ENCODE data around the gene TRIP13.

The TRIP13 gene

DNA sequence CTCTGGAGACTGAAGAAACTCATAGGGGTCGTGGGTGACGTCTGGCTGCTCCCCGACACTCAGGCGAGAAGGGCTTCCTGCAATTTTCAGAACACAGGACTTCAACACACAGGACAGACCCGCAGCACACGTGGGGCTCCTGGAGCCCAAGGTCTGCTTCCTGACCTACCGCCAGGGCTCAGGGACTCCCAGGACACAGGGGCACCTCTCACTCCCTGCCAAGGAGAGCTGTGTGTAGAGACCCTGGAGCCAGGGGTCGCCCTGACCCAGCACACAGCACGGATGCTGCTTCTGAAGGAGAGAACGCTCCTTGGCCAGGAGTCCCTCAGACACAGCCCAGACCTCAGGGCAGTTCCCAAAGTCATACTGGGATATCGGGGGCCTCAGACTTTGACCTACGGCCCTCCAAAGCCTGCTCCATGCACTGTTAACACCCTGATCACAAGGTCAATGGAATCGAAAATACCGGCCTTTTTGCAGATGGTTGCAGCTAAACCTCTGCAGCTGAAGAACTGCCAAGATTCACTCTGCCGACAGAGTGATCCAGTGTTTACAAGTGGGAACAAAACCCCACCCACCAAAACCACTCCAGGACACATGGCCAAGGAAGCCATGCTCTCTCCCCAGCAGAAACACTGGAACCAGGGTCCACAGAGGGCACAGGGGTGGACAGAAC lies 28.1 kb upstream of the TRIP13 start:
- TF ChIP-seq, protein P1, sequence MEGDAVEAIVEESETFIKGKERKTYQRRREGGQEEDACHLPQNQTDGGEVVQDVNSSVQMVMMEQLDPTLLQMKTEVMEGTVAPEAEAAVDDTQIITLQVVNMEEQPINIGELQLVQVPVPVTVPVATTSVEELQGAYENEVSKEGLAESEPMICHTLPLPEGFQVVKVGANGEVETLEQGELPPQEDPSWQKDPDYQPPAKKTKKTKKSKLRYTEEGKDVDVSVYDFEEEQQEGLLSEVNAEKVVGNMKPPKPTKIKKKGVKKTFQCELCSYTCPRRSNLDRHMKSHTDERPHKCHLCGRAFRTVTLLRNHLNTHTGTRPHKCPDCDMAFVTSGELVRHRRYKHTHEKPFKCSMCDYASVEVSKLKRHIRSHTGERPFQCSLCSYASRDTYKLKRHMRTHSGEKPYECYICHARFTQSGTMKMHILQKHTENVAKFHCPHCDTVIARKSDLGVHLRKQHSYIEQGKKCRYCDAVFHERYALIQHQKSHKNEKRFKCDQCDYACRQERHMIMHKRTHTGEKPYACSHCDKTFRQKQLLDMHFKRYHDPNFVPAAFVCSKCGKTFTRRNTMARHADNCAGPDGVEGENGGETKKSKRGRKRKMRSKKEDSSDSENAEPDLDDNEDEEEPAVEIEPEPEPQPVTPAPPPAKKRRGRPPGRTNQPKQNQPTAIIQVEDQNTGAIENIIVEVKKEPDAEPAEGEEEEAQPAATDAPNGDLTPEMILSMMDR (IDR thresholded peaks at IDR 0.05; ENCODE audit: low read depth, low read length, missing control alignments) = no peak
- DNase-seq (ENCODE audit: low read depth) = no peak
- in situ Hi-C loops (cut with HindIII; ENCODE audit: low sequenced_read_pairs) = no loop called here
- H3K4me3 ChIP-seq (ENCODE audit: low read depth, low read length) = no peak overlapping the region

DNA sequence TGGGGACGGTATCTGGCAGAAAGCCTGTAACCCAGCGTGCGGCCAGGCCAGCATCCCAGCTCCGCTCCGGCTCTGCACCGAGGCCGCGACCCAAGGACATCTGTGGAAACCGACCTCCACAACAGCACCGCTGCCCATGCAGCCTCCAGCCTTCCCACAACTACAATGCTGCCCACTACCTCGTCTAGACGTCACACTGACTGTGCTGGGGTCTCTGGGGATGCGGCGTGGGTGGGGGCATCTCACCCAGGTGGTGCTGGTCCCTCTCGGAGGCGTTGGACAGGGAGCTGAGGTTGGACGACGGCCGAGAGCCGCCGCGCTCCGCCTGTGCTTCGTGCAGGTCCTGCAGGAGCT lies 27.5 kb upstream of the TRIP13 start:
- no peak for DNase-seq (ENCODE audit: low read depth)
- in situ Hi-C loops (cut with HindIII; ENCODE audit: low sequenced_read_pairs) = no loop called here
- TF ChIP-seq, protein P1 (IDR thresholded peaks at IDR 0.05; ENCODE audit: low read depth, low read length, missing control alignments) = no peak
- no peak overlapping the region for H3K4me3 ChIP-seq (ENCODE audit: low read depth, low read length)

DNA sequence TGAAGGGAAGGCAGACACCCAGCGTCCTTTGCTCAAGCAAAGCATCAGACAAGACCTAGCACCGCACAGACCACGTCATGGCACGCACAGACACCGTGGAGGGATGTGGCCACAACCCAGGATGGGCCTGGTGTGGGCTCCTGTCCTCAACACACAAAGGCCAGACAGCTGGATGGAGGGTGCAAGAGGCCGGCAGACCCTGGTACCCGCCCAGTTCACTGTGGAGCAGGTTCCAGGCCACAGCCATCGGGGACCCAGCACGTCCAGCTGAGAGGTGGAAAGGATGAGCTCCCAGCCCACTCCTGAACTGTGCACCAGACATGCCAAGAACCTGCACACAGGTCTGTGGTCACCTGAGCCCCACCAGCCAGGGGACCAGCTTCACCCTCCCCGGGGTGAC lies 26.9 kb upstream of the TRIP13 start:
- TF ChIP-seq, protein P1 (IDR thresholded peaks at IDR 0.05; ENCODE audit: low read depth, low read length, missing control alignments) = no peak

DNA sequence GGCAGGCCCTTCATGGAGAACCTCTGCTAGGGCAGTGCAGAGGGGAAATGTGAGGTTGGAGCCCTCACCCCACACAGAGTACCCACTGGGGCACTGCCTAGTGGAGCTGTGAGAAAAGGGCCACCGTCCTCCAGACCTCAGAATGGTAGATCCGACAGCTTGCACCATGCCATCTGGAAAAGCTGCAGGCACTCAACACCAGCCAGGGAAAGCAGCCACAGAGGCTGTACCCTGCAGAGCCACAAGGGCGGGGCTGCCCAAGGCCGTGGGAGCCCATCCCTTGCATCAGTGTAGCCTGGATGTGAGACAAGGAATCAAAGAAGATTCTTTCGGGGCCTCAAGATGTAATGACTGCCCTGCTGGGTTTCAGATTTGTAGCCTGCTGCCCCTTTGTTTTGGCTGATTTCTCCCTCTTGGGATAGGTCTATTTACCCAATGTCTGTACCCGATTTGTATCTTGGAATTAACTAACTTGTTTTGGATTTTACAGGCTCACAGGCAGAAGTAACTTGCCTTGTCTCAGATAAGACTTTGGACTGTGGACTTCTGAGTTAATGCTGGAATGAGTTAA lies 25.3 kb upstream of the TRIP13 start:
- no peak overlapping the region for H3K4me3 ChIP-seq (ENCODE audit: low read depth, low read length)
- in situ Hi-C loops (cut with HindIII; ENCODE audit: low sequenced_read_pairs) = no loop called here
- no peak for DNase-seq (ENCODE audit: low read depth)
- TF ChIP-seq, protein P1 (IDR thresholded peaks at IDR 0.05; ENCODE audit: low read depth, low read length, missing control alignments) = no peak

More for the DNA sequence above, 26.9 kb upstream of the TRIP13 start:
- in situ Hi-C loops (cut with HindIII; ENCODE audit: low sequenced_read_pairs) = no loop called here
- no peak overlapping the region for H3K4me3 ChIP-seq (ENCODE audit: low read depth, low read length)
- no peak for DNase-seq (ENCODE audit: low read depth)

DNA sequence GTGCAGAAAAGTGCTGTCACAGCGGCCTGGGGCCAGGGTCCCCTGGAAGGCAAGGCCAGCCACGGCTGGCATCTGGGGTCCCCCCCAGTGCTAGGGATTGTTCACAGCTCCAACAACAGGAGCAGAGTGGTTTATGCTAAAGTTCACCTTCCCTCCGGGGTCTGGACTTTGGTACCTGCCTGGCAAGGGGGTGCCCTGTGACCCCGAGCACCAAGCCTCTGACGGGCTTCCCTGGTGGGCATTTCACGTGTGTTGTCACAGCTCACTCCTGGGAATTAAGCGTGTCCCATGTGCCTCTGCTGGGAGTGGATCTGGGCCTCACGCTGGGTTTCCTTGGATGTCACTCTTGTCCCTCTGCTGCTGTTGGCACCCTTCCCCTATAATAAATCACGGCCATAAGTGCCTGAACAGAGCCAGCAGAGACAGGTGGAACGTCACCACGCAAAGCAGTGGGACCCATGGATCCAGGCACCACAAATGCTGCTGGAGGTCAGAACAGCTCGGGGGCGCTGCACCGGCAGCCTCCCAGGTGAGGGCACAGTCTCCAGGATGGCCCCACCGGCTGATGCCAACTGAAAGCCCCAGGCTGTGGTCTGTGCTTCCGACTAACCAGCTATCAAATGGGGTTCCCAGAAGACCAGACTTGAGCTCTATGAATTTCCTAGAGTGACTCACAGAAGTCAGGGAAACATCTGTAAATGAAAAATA lies 24.1 kb upstream of the TRIP13 start:
- DNase-seq (ENCODE audit: low read depth) = no peak
- no peak overlapping the region for H3K4me3 ChIP-seq (ENCODE audit: low read depth, low read length)
- in situ Hi-C loops (cut with HindIII; ENCODE audit: low sequenced_read_pairs) = no loop called here
- TF ChIP-seq, protein P1 (IDR thresholded peaks at IDR 0.05; ENCODE audit: low read depth, low read length, missing control alignments) = no peak

DNA sequence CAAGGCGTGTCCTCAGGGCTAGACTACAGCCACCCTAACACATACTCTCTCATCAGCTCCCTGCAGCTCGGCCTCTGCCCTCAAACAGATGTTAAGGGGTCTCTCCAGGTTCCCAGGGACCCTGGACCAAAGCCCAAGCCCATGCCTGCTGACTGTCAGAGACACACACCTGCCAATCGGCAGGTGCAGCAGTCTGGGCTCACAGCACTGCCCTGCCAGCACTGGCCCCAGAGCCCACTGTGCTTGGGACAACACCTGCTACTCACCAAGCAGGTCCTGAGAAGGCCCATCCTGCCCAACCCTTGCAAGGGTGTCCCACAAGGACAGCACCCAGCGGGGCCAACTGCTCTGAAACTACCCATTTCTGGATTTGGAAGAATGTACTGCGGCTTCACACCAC lies 21.7 kb upstream of the TRIP13 start:
- no peak overlapping the region for H3K4me3 ChIP-seq (ENCODE audit: low read depth, low read length)
- in situ Hi-C loops (cut with HindIII; ENCODE audit: low sequenced_read_pairs) = no loop called here
- DNase-seq (ENCODE audit: low read depth) = no peak
- TF ChIP-seq, protein P1 (IDR thresholded peaks at IDR 0.05; ENCODE audit: low read depth, low read length, missing control alignments) = no peak

Measured in astrocyte of the cerebellum (primary cell).